ENCODE data around the gene SARDH.
"Not testable (repeated sequence)": the region's sequence is repeated elsewhere in the genome, so short reads cannot be mapped to it uniquely, and the experiment has no call there.

The SARDH gene

GRCh38 chr9:133752739-133753446, 14.7 kb upstream of the SARDH start:
- Histone ChIP-seq H3K27me3 (ENCODE audit: control insufficient read depth, insufficient read depth, low read length) (peaks cover 4% of the 10 kb centered on the region; the same call in 1 of the 2 replicates), H3K27ac (ENCODE audit: low read depth, low read length) (no peak overlapping the region), H3K9ac (ENCODE audit: low read length) (no peak overlapping the region), H3K9me3 (ENCODE audit: control insufficient read depth, insufficient read depth, low read depth, low read length) (peaks cover 14% of the 10 kb centered on the region; the same call in 1 of the 2 replicates), H3K36me3 (ENCODE audit: control insufficient read depth, insufficient read depth, low read length) (no peaks in the 10 kb centered on the region), H3K4me1 (ENCODE audit: control insufficient read depth, insufficient read depth, low read length) (no peaks in the 10 kb centered on the region), H3K4me3 (ENCODE audit: low read depth, low read length) (no peak overlapping the region)

GRCh38 chr9:133750982-133751649, 13.0 kb upstream of the SARDH start:
- Histone ChIP-seq H3K4me3 (ENCODE audit: low read depth, low read length) (no peak overlapping the region), H3K4me1 (ENCODE audit: control insufficient read depth, insufficient read depth, low read length) (no peaks in the 10 kb centered on the region), H3K9me3 (ENCODE audit: control insufficient read depth, insufficient read depth, low read depth, low read length) (peaks cover 14% of the 10 kb centered on the region; the same call in 1 of the 2 replicates), H3K27ac (ENCODE audit: low read depth, low read length) (no peak overlapping the region), H3K9ac (ENCODE audit: low read length) (no peak overlapping the region), H3K27me3 (ENCODE audit: control insufficient read depth, insufficient read depth, low read length) (peaks cover 4% of the 10 kb centered on the region; the same call in 1 of the 2 replicates), H3K36me3 (ENCODE audit: control insufficient read depth, insufficient read depth, low read length) (no peaks in the 10 kb centered on the region)

GRCh38 chr9:133747309-133747708, 9.2 kb upstream of the SARDH start:
- no peak overlapping the region for H3K9ac ChIP-seq (ENCODE audit: low read length)
- H3K27me3 ChIP-seq (ENCODE audit: control insufficient read depth, insufficient read depth, low read length) = peaks cover 4% of the 10 kb centered on the region; the same call in 1 of the 2 replicates

GRCh38 chr9:133744528-133744927, 6.4 kb upstream of the SARDH start:
- not testable (repeated sequence) for H3K27ac ChIP-seq (ENCODE audit: low read depth, low read length); H3K9ac ChIP-seq (ENCODE audit: low read length); H3K27me3 ChIP-seq (ENCODE audit: control insufficient read depth, insufficient read depth, low read length); H3K36me3 ChIP-seq (ENCODE audit: control insufficient read depth, insufficient read depth, low read length); H3K9me3 ChIP-seq (ENCODE audit: control insufficient read depth, insufficient read depth, low read depth, low read length); H3K4me3 ChIP-seq (ENCODE audit: low read depth, low read length); H3K4me1 ChIP-seq (ENCODE audit: control insufficient read depth, insufficient read depth, low read length)

More at GRCh38 chr9:133747309-133747708, 9.2 kb upstream of the SARDH start:
- no peaks in the 10 kb centered on the region for H3K4me1 ChIP-seq (ENCODE audit: control insufficient read depth, insufficient read depth, low read length)
- H3K9me3 ChIP-seq (ENCODE audit: control insufficient read depth, insufficient read depth, low read depth, low read length) = peaks cover 2% of the 10 kb centered on the region; the same call in 1 of the 2 replicates
- no peak overlapping the region for H3K27ac ChIP-seq (ENCODE audit: low read depth, low read length)
- H3K4me3 ChIP-seq (ENCODE audit: low read depth, low read length) = no peak overlapping the region
- H3K36me3 ChIP-seq (ENCODE audit: control insufficient read depth, insufficient read depth, low read length) = no peaks in the 10 kb centered on the region

- H3K4me3 ChIP-seq (ENCODE audit: low read depth, low read length) = no peak overlapping the region
- peaks cover 8% of the 10 kb centered on the region for H3K4me1 ChIP-seq (ENCODE audit: control insufficient read depth, insufficient read depth, low read length)
- no peaks in the 10 kb centered on the region for H3K27me3 ChIP-seq (ENCODE audit: control insufficient read depth, insufficient read depth, low read length)
- H3K9me3 ChIP-seq (ENCODE audit: control insufficient read depth, insufficient read depth, low read depth, low read length) = peaks cover 2% of the 10 kb centered on the region; the same call in 1 of the 2 replicates
- no peak overlapping the region for H3K27ac ChIP-seq (ENCODE audit: low read depth, low read length)
- no peak overlapping the region for H3K9ac ChIP-seq (ENCODE audit: low read length)
- no peaks in the 10 kb centered on the region for H3K36me3 ChIP-seq (ENCODE audit: control insufficient read depth, insufficient read depth, low read length)
These were observed 4.8 kb upstream of the SARDH start for GRCh38 chr9:133742849-133743444.

- Histone ChIP-seq H3K9me3 (ENCODE audit: control insufficient read depth, insufficient read depth, low read depth, low read length) (peaks cover 2% of the 10 kb centered on the region; the same call in 1 of the 2 replicates), H3K4me3 (ENCODE audit: low read depth, low read length) (no peak overlapping the region), H3K27me3 (ENCODE audit: control insufficient read depth, insufficient read depth, low read length) (no peaks in the 10 kb centered on the region), H3K27ac (ENCODE audit: low read depth, low read length) (no peak overlapping the region), H3K36me3 (ENCODE audit: control insufficient read depth, insufficient read depth, low read length) (no peaks in the 10 kb centered on the region), H3K4me1 (ENCODE audit: control insufficient read depth, insufficient read depth, low read length) (peaks cover 15% of the 10 kb centered on the region), H3K9ac (ENCODE audit: low read length) (no peak overlapping the region)
These were observed 4.1 kb upstream of the SARDH start for GRCh38 chr9:133742251-133742650.

GRCh38 chr9:133741716-133742115, 3.6 kb upstream of the SARDH start:
- Histone ChIP-seq H3K27ac (ENCODE audit: low read depth, low read length) (no peak overlapping the region), H3K4me1 (ENCODE audit: control insufficient read depth, insufficient read depth, low read length) (peaks cover 19% of the 10 kb centered on the region)

GRCh38 chr9:133740911-133741310, 2.8 kb upstream of the SARDH start:
- Histone ChIP-seq H3K27ac (ENCODE audit: low read depth, low read length) (no peak overlapping the region), H3K4me3 (ENCODE audit: low read depth, low read length) (no peak overlapping the region), H3K36me3 (ENCODE audit: control insufficient read depth, insufficient read depth, low read length) (no peaks in the 10 kb centered on the region), H3K9ac (ENCODE audit: low read length) (no peak overlapping the region), H3K4me1 (ENCODE audit: control insufficient read depth, insufficient read depth, low read length) (peaks cover 21% of the 10 kb centered on the region), H3K27me3 (ENCODE audit: control insufficient read depth, insufficient read depth, low read length) (no peaks in the 10 kb centered on the region), H3K9me3 (ENCODE audit: control insufficient read depth, insufficient read depth, low read depth, low read length) (peaks cover 2% of the 10 kb centered on the region; the same call in 1 of the 2 replicates)

More at GRCh38 chr9:133741716-133742115, 3.6 kb upstream of the SARDH start:
- no peaks in the 10 kb centered on the region for H3K36me3 ChIP-seq (ENCODE audit: control insufficient read depth, insufficient read depth, low read length)
- no peaks in the 10 kb centered on the region for H3K27me3 ChIP-seq (ENCODE audit: control insufficient read depth, insufficient read depth, low read length)
- peaks cover 2% of the 10 kb centered on the region; the same call in 1 of the 2 replicates for H3K9me3 ChIP-seq (ENCODE audit: control insufficient read depth, insufficient read depth, low read depth, low read length)
- H3K4me3 ChIP-seq (ENCODE audit: low read depth, low read length) = no peak overlapping the region
- no peak overlapping the region for H3K9ac ChIP-seq (ENCODE audit: low read length)

GRCh38 chr9:133739408-133740280, 1.5 kb upstream of the SARDH start:
- Histone ChIP-seq H3K4me1 (ENCODE audit: control insufficient read depth, insufficient read depth, low read length) (peaks cover 31% of the 10 kb centered on the region), H3K27me3 (ENCODE audit: control insufficient read depth, insufficient read depth, low read length) (no peaks in the 10 kb centered on the region), H3K36me3 (ENCODE audit: control insufficient read depth, insufficient read depth, low read length) (no peaks in the 10 kb centered on the region), H3K9ac (ENCODE audit: low read length) (no peak overlapping the region), H3K9me3 (ENCODE audit: control insufficient read depth, insufficient read depth, low read depth, low read length) (no peaks in the 10 kb centered on the region), H3K4me3 (ENCODE audit: low read depth, low read length) (no peak overlapping the region), H3K27ac (ENCODE audit: low read depth, low read length) (no peak overlapping the region)

- peaks cover 31% of the 10 kb centered on the region for H3K4me1 ChIP-seq (ENCODE audit: control insufficient read depth, insufficient read depth, low read length)
- no peak overlapping the region for H3K27ac ChIP-seq (ENCODE audit: low read depth, low read length)
- no peaks in the 10 kb centered on the region for H3K9me3 ChIP-seq (ENCODE audit: control insufficient read depth, insufficient read depth, low read depth, low read length)
- H3K9ac ChIP-seq (ENCODE audit: low read length) = no peak overlapping the region
- no peaks in the 10 kb centered on the region for H3K27me3 ChIP-seq (ENCODE audit: control insufficient read depth, insufficient read depth, low read length)
- no peaks in the 10 kb centered on the region for H3K36me3 ChIP-seq (ENCODE audit: control insufficient read depth, insufficient read depth, low read length)
- H3K4me3 ChIP-seq (ENCODE audit: low read depth, low read length) = no peak overlapping the region
These were observed 581 bp upstream of the SARDH start for GRCh38 chr9:133738640-133739225.

Data from HUES6 (cell line).